ENCODE results near the gene FIBIN.
"Not testable (repeated sequence)": the region's sequence is repeated elsewhere in the genome, so short reads cannot be mapped to it uniquely, and the experiment has no call there.

The FIBIN gene

GRCh38 chr11:26983645-26984044 lies 10.3 kb upstream of the FIBIN start:
- DNase-seq = no peak

GRCh38 chr11:26985470-26985869 lies 8.4 kb upstream of the FIBIN start:
- no peak for DNase-seq

DNA sequence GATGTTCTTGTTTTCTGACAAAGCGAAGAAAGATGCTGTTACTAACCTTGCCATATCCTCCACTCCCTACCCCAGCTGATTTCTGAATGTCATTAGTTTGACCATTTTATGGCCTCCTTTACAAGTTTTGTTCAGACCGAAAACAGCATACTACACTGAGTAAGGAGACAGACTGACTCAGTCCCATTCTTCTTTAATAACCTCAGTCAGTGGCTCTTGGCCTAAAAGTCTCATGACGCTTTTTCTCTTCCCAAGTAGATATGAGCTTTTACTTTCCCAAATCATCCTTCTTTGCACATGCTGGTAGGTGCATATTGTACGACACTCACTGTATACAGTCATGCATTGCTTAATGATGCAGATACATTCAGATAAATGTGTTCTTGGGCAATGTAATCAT lies 8.0 kb upstream of the FIBIN start:
- no peak for DNase-seq

GRCh38 chr11:26987272-26987671 lies 6.6 kb upstream of the FIBIN start:
- no peak for DNase-seq

GRCh38 chr11:26987731-26988130 lies 6.2 kb upstream of the FIBIN start:
- DNase-seq = no peak

GRCh38 chr11:26992031-26992541 lies 1.8 kb upstream of the FIBIN start:
- DNase-seq = no peak

- DNase-seq = no peak
Measured at GRCh38 chr11:26994631-26995095, 751 bp downstream of the FIBIN start.

DNA sequence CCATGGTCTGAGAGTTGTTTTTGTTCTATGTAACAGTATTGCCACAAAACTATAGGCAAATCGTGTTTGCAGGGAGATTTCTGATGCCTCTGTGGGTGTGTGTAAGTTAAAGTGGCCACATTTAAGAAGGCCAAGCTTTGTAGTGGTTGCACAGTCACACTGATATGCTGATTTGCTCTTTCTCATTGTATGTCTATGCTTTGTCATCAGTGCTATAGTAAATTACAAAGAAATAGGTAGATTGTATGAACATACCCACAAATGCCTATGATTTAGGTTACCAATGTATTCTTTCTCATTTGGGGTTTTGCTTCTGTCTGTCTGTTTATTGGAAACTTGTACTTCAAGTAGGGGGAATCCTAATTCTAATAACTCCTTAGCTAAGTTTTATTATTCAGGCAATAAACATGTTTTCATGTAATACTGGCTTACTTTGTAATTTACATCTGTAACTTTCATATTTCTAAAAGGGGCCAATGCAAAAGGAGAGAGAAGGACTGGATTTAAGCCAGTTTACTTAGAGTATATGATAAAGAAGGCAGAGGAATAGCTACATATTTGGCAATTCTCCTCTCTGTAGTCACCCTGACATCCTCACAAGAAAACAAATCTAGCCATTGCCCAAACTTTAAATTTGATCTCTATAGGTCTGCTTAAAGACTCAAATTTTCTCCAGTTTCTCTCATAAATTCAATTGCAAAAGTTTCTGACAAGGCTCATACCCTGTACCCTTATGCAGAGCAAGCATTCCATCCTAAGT lies 2.0 kb downstream of the FIBIN start:
- no peak for DNase-seq

- DNase-seq = no peak
Measured at GRCh38 chr11:26997378-26997777, 3.5 kb downstream of the FIBIN start.

DNA sequence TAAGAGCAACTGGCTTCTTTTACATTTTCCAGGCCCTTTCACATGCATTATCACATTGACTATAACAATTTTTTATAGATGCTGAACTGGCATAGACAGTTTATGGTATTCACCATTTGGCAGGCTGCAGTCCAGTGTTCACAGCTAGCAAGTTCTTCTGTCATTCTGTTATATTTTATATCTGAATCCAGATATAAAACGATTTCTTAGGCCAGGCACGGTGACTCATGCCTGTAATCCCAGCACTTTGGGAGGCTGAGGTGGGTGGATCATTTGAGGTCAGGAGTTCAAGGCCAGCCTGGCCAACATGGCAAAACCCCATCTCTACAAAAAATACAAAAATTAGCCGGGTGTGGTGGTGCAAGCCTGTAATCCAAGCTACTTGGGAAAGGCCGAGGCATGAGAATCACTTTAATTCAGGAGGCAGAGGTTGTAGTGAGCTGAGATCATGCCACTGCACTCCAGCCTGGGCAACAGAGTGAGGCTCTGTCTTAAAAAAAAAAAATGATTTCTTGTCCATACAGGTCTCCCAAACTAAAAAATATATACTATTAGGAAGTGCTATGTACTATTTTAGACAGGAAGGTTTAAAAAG lies 7.3 kb downstream of the FIBIN start:
- not testable (repeated sequence) for DNase-seq

DNA sequence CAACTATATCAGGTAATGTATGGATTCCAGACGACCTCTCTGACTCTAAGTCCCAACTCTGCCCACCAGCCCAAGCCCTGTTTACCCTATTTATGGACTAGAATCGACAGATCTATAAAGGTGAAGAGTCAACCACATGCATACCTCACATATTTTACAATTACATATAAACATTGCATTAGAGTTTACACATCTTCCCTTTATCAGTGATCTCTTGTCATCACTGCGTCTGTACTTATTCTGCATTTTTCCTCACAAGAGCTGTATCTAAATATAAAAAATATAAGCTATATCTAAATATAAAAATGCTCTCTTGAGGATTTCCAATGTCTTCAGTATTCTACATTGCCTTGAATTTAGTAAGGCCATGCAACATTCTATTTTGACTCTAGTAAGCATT lies 8.5 kb downstream of the FIBIN start:
- no peak for DNase-seq

GRCh38 chr11:27002838-27003237 lies 8.9 kb downstream of the FIBIN start:
- no peak for DNase-seq

DNA sequence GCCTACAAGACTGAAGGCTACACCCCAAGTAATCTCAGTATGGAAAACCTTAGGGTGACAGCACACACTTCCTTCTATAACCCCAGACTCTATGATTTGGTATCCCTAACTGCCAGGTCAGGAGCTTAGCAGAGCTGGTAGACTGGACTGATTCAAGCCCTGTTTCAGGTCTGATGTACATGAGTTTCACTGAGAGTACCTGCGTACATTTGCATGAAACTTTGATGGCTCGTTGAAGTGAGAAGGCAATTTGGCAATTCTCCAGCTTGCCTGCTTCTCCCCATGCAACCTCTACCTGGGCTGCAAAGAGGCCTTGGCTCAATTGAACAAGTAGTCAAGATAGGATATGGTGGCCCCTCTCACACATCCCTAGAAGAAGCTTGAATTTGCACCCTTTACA lies 10.2 kb downstream of the FIBIN start:
- DNase-seq = no peak

DNA sequence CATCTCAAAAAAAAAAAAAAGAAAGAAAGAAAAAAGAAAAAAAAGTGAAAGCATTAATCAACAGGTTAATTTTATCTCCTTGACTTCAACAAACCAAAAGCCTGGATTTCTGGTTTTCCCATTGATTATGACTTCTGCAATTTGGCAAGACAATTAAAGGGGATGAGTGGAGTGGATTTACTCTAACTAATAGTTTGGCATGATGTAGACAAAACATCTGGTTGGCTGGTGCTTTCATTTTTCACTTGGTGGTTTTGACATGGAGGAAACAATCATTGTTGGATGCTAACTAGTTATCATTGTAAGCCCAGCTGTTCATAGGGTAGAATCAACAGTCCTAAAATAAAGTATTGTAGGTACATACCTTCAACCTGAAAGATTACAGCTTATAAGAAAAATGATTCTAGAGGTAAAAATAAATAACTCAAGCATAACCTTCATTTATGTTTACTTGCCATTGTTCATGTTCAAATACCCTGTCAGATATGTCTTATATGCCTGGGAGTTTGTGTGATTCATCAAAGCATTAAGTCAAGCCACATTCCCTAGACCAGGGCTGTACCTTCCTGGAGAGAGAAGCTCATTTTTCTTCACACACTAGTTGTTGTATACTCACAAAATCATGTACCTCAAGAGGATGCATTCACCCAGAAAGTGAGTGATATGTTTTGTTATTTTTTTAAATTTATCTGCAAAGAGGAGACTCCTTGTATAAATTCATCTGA lies 15.1 kb downstream of the FIBIN start:
- DNase-seq = no peak

DNA sequence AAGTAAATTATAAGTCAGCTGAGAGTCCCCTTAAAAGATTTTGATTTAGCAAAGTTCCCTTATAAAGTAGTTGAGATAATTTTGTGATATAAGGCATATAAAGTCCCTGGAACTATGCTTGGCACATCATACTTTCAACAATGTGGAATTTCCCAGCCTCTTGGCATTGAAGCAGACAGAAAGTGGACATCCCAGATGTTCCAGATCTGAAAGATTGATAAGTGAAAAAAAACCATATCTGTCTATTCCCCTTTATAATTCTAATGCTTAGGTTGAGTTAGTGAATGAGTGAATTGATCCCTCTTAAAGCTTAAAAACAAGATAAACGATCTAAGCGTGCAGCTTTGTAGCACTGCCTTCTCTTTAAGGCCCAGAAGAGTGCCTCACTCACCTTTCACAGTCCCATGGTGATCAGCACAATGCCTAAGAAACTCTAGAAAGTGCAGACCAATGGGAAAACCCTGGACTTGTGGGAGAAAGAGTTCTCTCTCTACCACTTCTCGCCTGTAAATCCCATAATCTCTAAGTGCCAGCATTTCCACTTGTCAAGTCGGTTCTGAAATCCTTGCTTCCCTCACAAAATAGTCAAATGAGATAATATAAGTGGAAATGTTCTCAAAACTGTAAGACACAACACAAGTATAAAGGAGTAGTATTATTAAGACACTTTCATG lies 17.8 kb downstream of the FIBIN start:
- DNase-seq = no peak

GRCh38 chr11:27012234-27012921 lies 18.5 kb downstream of the FIBIN start:
- no peak for DNase-seq

DNA sequence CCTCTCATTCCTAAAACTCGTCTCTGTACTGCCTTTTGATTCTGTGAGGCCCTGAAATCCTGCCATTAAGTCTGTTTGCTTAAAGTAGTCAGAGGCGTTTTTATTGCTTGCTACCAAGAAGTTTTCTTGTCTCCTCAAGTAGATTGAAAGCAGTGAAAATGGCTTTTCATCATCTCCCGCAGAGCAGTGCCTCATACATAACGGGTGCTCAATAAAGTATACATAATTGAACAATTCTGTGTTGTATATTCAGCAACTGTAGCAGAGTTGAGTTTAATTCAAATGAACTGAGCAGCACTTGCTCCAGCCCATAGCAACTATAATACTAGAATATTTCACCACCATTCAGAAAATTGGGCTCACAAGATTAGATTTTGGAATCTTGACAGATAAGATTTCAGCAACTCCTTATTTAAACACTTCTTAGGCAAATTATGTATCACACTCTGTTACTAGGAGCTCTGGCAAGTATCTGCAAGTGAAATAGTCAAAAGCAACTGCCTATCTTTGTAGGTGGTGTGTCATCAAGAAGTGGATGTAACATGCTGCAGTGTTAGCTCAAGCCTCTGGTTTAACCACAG lies 20.0 kb downstream of the FIBIN start:
- DNase-seq = no peak

DNA sequence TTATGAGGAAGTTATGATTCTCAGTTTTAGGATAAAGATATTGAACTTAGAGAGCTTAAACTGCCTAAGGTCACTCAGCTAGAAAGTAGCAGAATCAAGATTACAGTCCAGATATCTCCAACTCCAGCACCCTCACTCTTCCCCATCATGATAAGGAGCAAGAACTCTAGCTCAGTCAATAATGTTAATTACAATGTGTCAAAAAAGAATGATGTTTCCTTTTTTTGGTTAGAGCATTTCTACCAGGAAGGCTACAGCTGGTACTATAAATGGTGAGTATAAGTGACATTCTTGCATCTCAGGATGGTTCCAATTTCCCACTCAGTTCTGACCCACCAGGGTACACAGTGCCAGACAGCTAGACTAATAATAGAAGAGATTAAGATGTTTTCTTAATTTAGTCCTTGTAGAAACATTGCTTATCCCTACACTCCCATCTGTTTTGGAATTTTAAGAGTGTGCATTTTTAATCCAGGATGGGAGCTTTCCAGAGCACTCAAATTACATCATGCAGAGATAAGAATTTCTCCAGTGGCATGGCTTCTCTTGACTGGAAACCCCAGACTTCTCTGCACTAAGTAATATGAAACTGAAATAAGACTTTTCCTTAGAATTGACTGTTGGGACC lies 25.1 kb downstream of the FIBIN start:
- no peak for DNase-seq

DNA sequence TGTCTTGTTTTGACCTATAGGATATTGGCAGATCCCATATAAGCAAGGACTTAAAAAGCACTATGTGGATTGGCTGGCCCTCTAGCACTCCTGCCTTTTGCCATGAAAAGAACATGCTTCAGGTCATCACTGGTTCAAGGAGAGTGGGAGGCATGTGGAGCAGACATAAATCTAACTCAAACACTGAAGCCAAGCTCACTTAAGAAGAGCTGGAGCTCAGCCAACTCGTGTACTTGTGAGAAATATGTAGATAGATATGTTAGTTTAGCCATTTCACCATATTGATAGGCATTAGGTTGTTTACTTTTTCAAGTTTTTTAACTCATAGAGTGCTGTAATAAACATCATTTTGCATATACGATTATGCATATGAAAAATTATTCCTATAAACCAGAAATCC lies 26.8 kb downstream of the FIBIN start:
- no peak for DNase-seq

GRCh38 chr11:27022659-27023251 lies 28.8 kb downstream of the FIBIN start:
- no peak for DNase-seq

DNA sequence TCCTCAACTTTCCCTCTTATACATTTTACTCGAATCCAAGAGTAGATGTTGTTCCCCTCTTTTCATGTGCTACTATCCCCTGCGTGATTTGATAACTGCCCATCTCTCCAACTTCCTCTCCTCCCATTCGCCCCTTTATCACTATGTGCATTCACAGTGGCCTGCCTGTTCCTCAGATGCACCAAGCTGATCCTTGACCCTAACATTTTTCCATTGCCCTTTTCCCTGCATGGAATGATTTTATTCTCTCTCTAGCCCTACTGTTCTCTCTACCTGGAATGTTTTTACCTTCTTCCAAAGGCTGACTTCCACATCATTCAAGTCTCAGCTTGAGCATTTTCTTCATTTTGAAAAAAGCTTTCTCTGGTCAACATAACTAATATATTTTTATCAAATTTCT lies 31.0 kb downstream of the FIBIN start:
- DNase-seq = no peak

Measured in COR-L47 (cell line).